Adipose tissue (tissue), 3 donors: ENCODE results near the gene KIF11. TPM values are rescaled to one million over a fixed set of nuclear protein-coding genes. Genes with fewer than 3 reads are reported as not detected.
"Not testable (repeated sequence)": the region's sequence is repeated elsewhere in the genome, so short reads cannot be mapped to it uniquely, and the experiment has no call there.

Experiments
- H3K27ac ChIP-seq: one replicate; pipeline ENCODE4 v1.5.1; 2013; ENCODE audit warnings: low read depth, low read length
- WGBS, 3 donors: extraction: QIAGEN DNeasy Blood & Tissue Kit; methylation state at CpG; one replicate each; pipeline ENCODE4 v1.1.7; 2013; 5-methylcytosine and 5-hydroxymethylcytosine counted together
- polyA plus RNA-seq, 3 donors: library from polyadenylated mRNA; stranded (reverse); fragments of 200-250 nt; gene quantifications; one replicate each; pipeline ENCODE4 v1.2.3, GENCODE V29; 2013
- donor health status: healthy with polysubstance abuse.
- donor health status: Bipolar disorder and iron deficiency.
- donor health status: healthy.

The KIF11 gene
- polyA plus RNA-seq, 3 donors, result 0.25 to 0.45 (median 0.37) TPM

DNA sequence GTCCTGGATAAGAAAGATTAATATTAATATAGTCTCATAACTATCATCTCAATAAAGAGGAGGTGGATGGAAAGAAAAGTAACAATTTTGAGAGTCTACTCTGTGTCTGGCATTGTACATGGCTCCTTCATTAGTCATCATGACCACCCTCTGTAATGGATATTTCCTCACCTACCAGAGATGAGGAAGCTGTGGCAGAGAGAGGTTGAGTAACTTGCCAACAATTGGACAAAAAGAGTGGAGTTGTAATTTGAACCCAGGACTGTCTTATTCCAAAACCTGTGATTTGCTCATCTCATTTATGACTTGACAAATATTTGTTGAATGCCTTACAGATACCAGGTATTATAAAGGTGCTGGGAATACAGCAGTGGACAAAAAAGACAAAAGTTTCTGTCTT is 17.0 kb upstream of the KIF11 start:
- no peak overlapping the region for H3K27ac ChIP-seq

DNA sequence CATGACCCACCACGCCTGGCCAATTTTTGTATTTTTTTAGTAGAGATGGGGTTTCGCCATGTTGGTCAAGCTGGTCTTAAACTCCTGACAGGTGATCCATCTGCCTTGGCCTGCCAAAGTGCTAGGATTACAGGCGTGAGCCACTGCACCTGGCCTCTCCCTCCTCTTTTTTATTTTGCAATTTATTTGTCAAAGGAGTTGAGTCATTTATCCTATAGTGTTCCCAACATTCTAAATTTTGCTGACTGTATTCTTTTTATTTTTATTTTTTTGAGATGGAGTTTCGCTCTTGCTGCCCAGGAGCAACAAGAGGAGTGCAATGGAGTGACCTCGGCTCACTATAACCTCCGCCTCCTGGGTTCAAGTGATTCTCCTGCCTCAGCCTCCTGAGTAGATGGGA is 10.6 kb upstream of the KIF11 start:
- H3K27ac ChIP-seq, result not testable (repeated sequence)
- WGBS, 3 donors, result 88 to 94% (median 93%) methylated on average over 6 of the region's 6 CpGs

DNA sequence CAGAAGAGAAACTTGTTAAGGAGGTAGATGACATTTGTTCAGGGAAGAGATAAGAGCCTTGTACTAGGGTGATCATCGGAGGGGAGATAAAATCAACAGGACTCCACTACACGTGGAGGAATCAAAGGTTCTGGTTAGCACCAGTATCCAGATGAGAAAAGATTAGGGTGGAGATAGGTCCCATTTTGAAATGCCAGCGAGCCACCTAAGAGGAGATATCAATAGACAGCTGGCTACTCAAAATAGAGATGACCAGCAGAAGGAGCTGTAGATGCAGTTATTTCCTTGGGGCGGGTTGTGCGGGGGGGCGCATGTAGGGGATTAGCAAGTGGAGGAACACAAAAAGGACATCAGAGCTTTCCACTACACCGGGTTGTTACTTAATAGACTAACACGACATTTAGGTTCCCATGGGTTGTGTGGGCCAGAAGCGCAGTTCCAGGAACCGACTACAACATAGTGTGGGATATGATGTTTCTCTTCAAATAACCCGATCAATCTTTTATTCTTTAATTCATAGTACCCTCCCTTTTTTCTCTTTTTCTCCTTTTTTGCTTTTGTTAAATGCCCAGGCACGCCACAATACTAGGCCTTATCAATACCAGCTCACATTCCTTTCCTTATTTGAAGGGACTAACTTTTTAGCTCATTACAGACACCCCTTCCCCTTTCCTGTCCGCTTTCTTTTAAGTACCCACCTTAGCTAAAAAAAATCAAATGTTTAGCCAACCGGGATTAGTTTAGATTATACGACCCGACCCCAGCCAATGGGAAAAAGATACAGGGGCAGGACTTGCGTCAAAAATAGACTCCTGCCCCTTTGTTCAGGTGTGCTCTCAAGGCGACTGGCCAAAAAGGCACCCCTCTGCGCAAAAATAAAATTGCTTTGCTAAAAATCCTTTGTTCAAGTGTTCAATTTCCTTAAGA is 2.0 kb upstream of the KIF11 start:
- peak overlapping the region; percentile 72 for H3K27ac ChIP-seq
- 37 to 46% (median 43%) methylated on average over 19 of the region's 19 CpGs for WGBS, 3 donors

DNA sequence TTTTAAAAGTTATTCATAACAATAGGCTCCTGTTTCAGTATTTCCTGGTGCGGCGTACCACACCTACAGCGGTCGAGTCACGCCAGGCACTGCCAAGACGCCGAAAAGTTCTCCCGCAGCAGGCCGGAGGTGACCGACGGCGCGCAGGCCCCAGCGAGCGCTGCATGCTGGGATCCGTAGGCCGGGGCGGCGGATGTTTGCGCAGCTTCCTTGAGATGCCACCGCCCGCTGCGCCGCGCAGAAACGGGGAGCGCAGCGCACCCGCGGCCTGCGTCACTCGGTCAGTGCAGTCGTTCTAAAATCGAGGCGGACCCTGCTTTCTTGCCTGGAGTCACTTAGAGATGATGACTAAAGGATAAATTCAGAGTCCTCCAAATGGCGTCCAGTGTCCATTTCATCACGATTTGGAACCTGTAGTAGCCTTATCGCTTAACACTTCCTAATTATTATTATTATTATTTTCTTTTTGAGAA is 1.3 kb upstream of the KIF11 start:
- H3K27ac ChIP-seq, result peak overlapping the region; percentile 88
- 0 to 1% (median 0%) methylated on average over 38 of the region's 38 CpGs for WGBS, 3 donors

DNA sequence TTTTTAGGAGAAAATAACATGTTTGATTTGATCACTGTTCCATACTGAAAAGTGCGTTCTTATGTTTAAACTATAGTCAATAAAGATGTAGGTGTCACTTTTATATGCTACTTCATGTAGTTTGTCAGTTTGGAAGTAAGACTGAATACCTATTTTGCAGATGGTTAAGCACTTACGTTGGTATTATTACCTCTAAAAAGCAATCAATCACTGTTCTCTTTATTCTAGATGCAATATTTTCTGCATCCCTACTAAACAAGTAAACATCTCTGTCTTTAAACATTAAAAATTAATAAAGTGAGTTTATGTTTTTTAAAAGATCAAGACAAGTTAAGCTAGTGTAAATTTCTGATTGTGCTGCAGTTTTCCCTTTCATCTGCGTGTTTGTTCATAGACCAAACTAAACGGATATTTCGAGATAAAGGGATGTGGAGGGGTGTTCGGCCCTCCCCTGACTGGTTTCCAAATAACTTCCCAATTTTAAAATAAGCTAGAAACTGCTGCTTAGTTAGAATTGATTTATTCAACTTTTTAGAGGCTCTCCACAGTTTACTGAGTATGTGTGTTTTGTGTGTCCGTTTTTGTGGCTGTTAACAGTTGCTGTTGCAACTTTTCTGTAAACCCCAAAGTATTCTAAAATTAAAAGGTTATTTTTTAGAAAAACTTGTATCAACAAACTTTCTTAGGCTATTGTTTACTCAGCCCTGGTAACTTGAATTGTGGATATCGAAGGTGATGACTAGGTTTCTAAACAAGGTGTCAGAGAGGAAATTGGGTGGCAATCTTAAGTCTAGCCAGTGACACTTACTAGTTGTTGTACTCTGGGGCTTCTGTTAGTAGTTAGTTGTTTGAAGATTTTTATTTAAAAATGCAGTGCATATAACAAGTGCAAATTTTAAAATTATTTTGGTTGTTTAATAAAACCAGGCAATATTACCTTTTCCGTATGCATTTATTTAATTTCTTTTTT is 974 bp downstream of the KIF11 start:
- no peak overlapping the region for H3K27ac ChIP-seq
- 10 to 12% (median 12%) methylated on average over 9 of the region's 9 CpGs for WGBS, 3 donors

DNA sequence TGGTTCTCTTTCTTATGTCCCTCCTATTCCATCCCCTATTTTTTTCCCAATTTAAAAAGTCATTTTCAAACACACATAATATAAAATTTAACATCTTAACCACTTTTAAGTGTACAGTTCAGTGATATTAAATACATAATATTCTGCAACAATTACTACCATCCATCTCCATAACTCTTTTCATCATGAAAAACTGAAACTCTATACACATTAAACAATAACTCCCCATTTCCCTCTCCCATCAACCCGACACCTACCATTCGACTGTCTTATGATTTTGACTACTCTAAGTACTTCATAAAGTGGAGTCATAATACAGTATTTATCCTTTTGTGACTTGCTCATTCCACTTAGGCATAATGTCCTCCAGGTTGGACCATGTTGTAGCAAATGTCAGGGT is 2.6 kb downstream of the KIF11 start:
- 96 to 98% (median 96%) methylated on average over 2 of the region's 2 CpGs for WGBS, 3 donors
- H3K27ac ChIP-seq, result no peak overlapping the region

DNA sequence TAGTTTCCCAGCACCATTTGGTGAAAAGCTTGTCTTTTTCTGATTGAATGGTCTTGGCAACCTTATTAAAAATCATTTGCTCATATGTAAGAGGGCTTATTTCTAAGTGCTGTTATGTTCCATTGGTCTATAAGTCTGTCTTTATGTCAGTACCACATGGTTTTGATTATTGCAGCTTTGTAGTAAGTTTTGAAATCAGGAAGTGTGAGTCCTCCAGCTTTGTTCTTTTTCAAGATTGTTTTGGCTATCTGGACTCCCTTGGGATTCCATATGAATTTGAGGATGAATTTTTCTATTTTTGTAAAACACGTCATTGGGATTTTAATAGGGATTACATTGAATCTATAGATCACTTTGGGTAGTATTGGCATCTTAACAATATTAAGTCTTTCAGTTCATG is 5.4 kb downstream of the KIF11 start:
- no peak overlapping the region for H3K27ac ChIP-seq
- WGBS, 3 donors, result 84 to 91% (median 89%) methylated on average over 1 of the region's 1 CpG

DNA sequence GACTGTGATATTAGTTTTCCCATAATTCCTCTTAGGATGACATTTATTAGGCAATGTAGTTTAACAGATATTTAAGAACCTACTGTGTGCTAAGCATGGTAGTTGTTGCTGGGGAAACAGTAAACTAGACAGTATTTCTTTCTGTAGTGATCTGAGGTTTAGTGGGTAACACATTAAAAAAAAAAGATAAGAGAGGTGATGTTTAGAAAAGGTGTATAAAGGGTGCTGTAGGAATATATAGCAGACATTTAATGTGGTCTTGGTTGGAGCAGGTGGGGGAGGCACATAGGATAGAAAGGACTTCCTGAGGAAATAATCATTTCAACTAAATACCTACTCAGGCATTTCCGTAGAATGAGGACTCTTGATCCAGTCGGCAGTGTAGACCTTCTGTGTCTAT is 11.9 kb downstream of the KIF11 start:
- no peak overlapping the region for H3K27ac ChIP-seq
- WGBS, 3 donors, result 63 to 89% (median 71%) methylated on average over 2 of the region's 2 CpGs

DNA sequence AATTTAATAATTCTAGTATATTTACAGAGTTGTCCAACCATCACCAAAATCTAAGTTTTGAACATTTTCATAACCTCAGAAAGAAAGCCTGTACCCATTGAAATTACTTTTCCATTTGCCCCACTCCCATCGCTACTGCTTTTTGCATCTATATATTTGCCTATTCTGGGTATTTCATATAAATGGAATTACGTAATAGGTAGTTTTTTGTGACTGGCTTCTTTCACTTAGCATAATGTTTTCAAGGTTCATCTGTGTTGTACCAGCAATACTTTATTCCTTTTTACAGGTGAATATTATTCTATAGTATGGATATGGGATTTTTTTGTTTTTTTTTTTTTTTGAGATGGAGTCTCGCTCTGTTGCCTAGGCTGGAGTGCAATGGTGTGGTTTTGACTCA is 22.6 kb downstream of the KIF11 start:
- H3K27ac ChIP-seq, result no peak overlapping the region
- 97 to 100% (median 99%) methylated on average over 3 of the region's 3 CpGs for WGBS, 3 donors

DNA sequence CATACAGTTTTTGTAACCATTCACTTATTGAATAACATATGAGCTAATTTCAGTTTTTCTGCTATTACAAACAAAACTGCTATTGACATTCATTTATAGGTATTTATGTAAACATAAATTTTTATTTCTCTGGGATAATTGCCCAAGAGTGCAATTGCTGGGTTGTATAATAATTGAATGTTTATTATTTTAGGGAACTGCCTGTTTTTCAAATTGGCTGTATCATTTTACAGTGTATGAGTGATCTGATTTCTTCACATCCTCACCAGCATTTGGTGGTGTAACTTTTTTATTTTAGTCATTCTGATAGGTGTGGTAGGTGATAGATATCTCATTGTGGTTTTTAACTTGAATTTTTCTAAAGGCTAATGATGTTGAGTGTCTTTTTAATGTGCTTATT is 26.4 kb downstream of the KIF11 start:
- H3K27ac ChIP-seq, result no peak overlapping the region

DNA sequence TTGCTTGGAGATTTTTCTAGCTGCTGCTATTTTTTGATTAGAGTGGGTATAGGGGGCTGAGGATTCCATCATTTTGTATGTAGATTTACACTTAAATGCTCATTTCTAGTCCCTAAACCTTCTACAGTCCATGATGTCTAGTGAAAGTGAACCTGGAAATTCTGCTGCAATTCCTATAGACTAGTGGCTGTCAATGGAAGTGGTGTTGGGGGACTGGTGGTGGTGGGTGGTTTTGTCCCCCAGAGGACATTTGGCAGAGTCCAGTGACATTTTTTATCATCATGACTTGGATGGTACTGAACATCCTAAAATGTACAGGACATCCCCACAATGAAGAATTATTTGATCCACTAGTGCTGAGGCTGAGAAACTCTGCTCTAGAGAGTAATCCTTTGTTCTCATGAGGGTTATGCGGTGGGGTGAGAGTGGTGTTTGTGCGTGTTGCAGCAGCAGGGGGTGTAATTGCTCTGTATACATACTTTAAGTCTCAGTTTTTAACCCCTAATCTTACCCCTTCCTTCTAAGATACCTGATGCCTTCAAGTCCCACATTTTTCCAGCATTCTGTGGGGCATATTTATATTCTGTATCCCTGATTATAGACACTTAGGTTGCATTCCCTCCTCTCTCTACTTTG is 35.0 kb downstream of the KIF11 start:
- H3K27ac ChIP-seq, result no peak overlapping the region
- 71 to 88% (median 83%) methylated on average over 2 of the region's 2 CpGs for WGBS, 3 donors

DNA sequence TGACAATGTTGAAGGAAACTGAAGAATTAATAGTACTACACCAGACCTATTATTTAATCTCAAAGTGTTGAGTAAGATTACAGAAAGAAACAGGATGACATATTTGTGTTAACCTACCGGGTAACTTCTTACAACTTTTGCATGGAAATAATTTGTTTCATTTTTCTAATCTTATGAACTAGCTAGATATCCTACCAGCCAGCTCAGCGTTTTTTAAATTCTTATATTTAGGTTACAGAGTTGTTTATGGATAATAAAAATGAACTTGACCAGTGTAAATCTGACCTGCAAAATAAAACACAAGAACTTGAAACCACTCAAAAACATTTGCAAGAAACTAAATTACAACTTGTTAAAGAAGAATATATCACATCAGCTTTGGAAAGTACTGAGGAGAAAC is 37.0 kb downstream of the KIF11 start:
- no peak overlapping the region for H3K27ac ChIP-seq
- 91 to 93% (median 92%) methylated on average over 2 of the region's 2 CpGs for WGBS, 3 donors

DNA sequence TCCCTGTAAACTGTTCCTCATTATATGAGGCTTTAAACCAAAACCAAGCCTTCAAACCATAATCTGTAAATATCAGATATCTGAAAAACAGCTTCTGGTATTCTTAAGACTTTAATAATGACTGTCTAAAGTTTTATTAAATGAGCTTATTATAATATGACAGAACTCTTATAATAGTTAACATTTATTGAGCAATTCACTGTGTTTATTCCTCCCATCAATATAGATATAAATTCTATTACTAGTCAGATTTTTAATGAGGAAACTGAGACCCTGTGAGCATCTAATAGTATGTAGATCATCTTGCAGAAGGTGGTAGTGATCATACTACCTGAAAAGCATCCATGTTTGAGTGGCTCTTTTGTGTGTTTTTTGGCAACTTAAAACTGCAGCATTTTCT is 45.1 kb downstream of the KIF11 start:
- no peak overlapping the region for H3K27ac ChIP-seq

DNA sequence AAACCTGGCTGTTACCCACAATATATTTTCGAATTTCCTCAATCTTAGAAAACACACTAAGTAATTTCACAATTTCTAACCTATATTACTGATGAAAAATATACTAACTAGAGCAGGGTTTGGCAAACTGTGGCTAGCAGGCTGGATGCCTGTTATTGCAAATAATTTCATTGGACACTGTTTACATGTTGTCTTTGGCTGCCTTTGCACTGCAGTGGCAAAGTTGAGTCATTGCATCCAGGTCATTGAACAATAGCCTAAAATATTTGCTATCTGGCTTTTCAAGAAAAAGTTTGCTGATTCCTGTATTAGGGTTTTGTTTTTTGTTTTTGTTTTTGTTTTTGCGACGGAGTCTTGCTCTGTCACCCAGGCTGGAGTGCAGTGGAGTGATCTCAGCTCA is 47.2 kb downstream of the KIF11 start:
- WGBS, 3 donors, result 91 to 99% (median 93%) methylated on average over 3 of the region's 3 CpGs

DNA sequence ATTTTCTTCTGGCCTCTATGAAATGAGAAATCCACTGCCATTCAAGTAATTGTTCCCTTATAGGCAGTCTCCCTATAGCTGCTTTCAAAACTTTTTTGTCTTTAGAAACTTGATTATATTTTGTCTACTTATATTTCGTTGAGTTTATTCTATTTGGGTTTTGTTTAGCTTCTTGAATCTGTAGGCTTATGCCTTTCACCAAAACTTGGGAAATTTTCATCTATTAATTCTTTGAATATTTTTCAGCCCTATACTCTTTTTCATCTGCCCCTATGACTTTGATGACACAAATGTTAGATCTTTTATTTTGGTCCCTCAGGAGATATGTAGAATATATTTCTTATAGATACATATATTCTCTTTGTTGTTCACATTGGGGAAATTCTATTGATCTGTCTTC is 48.6 kb downstream of the KIF11 start:
- H3K27ac ChIP-seq, result no peak overlapping the region
- 60 to 96% (median 88%) methylated on average over 1 of the region's 1 CpG for WGBS, 3 donors

More for the DNA sequence above, 47.2 kb downstream of the KIF11 start:
- H3K27ac ChIP-seq, result no peak overlapping the region

DNA sequence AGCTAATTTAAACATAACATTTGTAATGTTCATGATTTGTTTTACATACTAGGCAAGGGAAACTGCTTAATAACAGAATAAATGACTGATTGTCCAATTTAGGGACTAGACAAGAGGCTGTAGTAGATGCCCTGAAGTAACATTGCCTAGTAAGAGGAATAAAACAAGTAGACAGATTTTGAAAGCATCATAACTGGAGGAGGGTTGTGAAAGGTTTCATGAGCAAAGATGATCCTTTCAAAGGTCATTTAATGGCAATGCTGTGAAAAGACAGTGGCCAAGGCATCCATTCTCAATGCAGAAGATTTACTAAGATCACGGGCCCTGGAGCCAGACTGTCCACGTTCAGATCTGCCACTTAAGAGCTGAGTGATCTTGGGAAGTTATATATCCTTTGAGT is 52.0 kb downstream of the KIF11 start:
- H3K27ac ChIP-seq, result no peak overlapping the region
- WGBS, 3 donors, result 96 to 100% (median 97%) methylated on average over 2 of the region's 2 CpGs

DNA sequence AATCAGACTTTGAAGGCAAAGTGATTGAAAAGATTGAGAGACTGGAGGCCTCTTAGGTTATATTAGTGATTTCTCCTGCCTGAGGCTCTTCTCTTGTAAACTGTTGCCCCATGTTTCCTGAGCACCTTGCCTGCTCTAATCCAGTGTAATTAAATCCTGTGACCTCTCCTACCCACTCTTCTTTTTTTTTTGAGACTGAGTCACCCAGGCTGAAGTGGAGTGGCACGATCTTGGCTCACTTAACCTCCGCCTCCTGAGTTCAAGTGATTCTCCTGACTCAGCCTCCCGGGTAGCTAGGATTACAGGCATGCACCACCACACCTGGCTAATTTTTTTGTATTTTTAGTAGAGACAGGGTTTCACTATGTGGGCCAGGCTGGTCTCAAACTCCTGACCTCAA is 57.9 kb downstream of the KIF11 start:
- not testable (repeated sequence) for H3K27ac ChIP-seq
- WGBS, 3 donors, result 92 to 97% (median 96%) methylated on average over 3 of the region's 3 CpGs

DNA sequence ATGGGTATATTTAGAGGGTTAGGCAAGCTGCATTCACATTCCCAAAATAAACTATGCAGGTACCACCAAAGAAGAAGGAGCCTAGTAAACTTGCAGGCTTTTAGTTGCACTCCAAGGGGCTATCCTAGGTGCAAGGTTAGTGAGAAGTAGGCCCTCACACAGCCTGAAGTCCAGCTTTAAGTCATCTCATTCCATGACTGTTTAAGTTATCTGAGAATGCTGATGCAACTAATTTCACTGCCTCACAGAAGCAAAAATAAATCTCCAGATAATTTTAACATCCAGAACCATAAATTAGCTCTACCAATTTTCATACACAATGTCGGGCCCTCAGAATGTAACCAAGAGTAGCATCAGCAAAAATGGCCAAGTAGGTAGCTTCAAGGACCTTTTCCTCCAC is 62.5 kb downstream of the KIF11 start:
- WGBS, 3 donors, result 91 to 95% (median 92%) methylated on average over 1 of the region's 1 CpG
- no peak overlapping the region for H3K27ac ChIP-seq
